Brain microvascular endothelial cell (primary cell): ENCODE data around the gene WDR62.
"Not testable (repeated sequence)": the region's sequence is repeated elsewhere in the genome, so short reads cannot be mapped to it uniquely, and the experiment has no call there.

ENCODE experiments used
- DNase-seq: peaks from one replicate; pipeline ENCODE4 v3.0.0-alpha.2; 2020
- H3K27ac ChIP-seq: fragments of 250-450 bp; sonication (Bioruptor Pico); 2 replicates; pipeline ENCODE4 v1.5.1; 2020; ENCODE audit warnings: mild to moderate bottlenecking, moderate library complexity
- H3K27me3 ChIP-seq: fragments of 250-450 bp; sonication (Bioruptor Pico); replicated peaks from 2 replicates; pipeline ENCODE4 v1.5.1; 2020; ENCODE audit warnings: mild to moderate bottlenecking
- H3K36me3 ChIP-seq: fragments of 250-450 bp; sonication (Bioruptor Pico); replicated peaks from 2 replicates; pipeline ENCODE4 v1.5.1; 2020; ENCODE audit warnings: mild to moderate bottlenecking
- H3K4me3 ChIP-seq: 2 replicates; pipeline ENCODE4 v1.5.1; 2011; ENCODE audit warnings: low read depth, mild to moderate bottlenecking, control low read depth, low read length, moderate library complexity
- in situ Hi-C: cut with HindIII; loops from 2 replicates; pipeline ENCODE4 v1.10.0; 2017; ENCODE audit warnings: low sequenced_read_pairs, low pct_ligation_motif_present
- TF ChIP-seq, protein P1 (sequence below): IDR thresholded peaks from 2 replicates; pipeline ENCODE4 v1.5.1; 2011; ENCODE audit warnings: low read depth, mild to moderate bottlenecking, moderate library complexity, low read length, control low read depth, inconsistent platforms; ENCODE audit errors: missing control alignments

Gene WDR62

DNA sequence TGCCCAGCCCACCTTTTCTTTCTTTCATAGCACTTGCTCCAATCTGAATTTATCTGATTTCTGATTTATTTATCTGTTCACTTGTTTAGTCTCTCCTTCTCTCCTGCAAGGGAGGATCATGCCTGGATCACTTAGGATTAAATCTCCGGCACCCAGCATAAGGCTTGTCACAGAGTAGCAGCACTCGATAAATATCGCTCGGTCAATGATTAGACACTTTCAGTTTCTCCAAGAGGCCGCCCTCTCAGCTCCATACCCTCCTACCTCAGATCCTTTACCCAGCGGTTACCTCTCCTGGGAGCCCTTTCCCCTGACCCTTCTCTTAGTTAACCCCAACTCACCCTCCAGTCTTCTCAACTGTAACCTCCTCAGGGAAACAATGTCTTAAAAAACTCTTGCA lies 23.4 kb upstream of the WDR62 start:
- in situ Hi-C loops, result no loop called here
- TF ChIP-seq, protein P1, sequence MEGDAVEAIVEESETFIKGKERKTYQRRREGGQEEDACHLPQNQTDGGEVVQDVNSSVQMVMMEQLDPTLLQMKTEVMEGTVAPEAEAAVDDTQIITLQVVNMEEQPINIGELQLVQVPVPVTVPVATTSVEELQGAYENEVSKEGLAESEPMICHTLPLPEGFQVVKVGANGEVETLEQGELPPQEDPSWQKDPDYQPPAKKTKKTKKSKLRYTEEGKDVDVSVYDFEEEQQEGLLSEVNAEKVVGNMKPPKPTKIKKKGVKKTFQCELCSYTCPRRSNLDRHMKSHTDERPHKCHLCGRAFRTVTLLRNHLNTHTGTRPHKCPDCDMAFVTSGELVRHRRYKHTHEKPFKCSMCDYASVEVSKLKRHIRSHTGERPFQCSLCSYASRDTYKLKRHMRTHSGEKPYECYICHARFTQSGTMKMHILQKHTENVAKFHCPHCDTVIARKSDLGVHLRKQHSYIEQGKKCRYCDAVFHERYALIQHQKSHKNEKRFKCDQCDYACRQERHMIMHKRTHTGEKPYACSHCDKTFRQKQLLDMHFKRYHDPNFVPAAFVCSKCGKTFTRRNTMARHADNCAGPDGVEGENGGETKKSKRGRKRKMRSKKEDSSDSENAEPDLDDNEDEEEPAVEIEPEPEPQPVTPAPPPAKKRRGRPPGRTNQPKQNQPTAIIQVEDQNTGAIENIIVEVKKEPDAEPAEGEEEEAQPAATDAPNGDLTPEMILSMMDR, result no peak
- Histone ChIP-seq H3K27ac (no peak overlapping the region), H3K4me3 (no peak overlapping the region), H3K27me3 (no peaks in the 10 kb centered on the region), H3K36me3 (no peaks in the 10 kb centered on the region)
- no peak for DNase-seq

DNA sequence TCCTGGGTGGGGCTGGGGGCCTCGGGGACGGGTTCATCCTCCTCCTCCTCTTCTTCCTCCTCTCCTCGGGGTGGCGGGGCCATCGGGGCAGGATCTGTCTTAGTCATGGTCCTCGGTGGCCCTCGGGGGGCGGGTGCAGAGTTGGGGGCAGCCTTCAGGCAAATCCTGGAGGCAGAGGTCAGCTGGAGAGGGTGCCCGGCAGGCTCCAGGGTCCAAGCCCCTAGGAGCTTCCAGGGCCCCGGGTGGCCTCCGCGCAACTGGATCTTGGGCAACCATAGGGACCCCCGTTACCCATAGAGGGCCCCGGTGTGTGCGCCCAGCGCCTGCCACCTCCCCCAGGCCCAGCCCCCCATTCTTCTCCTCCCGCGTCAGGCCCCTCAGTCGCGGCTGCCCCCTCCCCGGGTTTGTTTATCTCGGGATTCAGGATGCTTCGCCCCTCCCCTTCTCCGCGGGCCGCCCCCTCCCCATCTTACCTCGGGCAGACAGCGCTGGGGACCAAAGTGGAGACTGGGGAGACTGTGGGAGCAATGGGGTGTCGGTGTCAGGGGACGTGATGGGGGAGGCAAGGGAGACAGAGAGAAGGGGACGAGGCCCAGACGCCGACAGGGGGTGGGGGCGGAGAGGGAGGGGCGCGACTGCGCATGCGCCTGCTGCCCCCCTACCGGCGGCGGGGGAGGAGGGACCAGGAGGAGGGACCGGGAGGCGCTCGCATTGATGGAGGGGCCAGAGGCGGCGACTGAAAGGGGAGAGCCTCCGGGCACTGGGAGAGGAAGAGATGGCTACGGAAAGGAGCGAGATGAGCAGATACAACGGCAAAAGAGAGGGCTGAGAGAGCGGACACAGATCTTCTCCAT lies 22.2 kb upstream of the WDR62 start, which contains the start of gene CLIP3:
Gene CLIP3 (minus strand): TSS at position 623 of the 854 bp plus-strand sequence. CDS start 516 bp downstream, at position 107.
- H3K27ac ChIP-seq, result no peak within 1 kb of the TSS
- peak; percentile 44 for DNase-seq
- peak within 1 kb of the TSS; percentile 74 for H3K4me3 ChIP-seq
- no peaks in the 10 kb centered on the region for H3K27me3 ChIP-seq
- in situ Hi-C loops, result no loop called here
- TF ChIP-seq, protein P1, result peak; percentile 29
- H3K36me3 ChIP-seq, result no peaks in the 10 kb centered on the region

DNA sequence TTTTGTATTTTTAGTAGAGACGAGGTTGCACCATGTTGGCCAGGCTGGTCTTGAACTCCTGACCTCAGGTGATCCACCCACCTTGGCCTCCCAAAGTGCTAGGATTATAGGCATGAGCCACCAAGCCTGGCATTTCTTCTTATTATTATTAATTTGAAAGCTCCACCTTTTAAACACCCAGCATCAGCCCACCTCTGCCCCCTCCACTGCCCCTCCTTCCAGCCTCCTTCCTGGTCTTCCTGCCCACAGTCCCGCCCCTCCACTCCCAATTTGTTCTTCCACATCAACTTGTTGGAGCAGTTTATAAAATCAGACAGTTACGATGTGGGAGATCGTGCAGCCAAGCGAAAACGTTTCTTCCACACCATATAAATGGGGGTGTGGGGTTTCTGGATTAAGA lies 14.2 kb upstream of the WDR62 start:
- Histone ChIP-seq H3K27me3 (no peaks in the 10 kb centered on the region), H3K4me3 (no peak overlapping the region), H3K36me3 (no peaks in the 10 kb centered on the region), H3K27ac (no peak overlapping the region)
- no peak for DNase-seq
- TF ChIP-seq, protein P1, result no peak
- in situ Hi-C loops, result no loop called here

DNA sequence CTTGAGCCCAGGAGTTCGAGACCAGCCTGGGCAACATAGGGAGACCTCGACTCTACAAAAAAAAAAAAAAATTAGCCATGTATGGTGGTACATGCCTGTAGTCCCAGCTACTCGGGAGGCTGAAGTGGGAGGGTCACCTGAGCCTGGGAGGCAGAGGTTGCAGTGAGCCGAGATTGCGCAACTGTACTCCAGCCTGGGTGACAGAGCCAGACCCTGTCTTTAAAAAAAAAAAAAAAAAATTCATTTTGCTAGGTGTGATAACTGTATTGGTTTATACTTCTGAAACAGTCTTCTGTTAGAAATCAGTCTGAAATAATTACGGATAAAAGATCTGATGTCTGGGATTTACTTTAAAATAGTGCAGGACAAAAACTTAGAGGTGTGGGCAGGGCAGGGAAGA lies 13.6 kb upstream of the WDR62 start:
- in situ Hi-C loops, DNase-seq, H3K27ac ChIP-seq: not testable (repeated sequence)

DNA sequence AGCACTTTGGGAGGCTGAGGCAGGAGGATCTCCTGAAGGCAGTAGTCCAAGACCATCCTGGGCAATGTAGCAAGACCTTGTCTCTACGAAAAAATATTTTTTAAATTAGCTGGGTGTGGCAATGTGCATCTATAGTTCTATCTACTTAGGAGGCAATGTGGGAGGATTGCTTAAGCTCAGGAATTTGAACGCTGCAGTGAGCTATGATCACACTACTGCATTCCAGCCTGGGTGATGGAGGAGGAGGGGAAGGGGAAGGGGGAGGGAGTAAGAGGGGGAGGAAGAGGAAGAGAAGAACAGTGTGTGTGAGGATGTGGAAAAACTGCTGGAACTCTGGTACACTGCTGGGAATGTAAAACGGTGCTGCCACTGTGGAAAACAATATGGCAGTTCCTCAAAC lies 12.9 kb upstream of the WDR62 start:
- peak; percentile 55 for DNase-seq
- Histone ChIP-seq H3K27me3 (no peaks in the 10 kb centered on the region), H3K36me3 (no peaks in the 10 kb centered on the region), H3K27ac (no peak overlapping the region), H3K4me3 (no peak overlapping the region)
- TF ChIP-seq, protein P1, result no peak
- in situ Hi-C loops, result no loop called here

More for the DNA sequence above, 13.6 kb upstream of the WDR62 start:
- H3K4me3 ChIP-seq, H3K36me3 ChIP-seq, H3K27me3 ChIP-seq: not testable (repeated sequence)

DNA sequence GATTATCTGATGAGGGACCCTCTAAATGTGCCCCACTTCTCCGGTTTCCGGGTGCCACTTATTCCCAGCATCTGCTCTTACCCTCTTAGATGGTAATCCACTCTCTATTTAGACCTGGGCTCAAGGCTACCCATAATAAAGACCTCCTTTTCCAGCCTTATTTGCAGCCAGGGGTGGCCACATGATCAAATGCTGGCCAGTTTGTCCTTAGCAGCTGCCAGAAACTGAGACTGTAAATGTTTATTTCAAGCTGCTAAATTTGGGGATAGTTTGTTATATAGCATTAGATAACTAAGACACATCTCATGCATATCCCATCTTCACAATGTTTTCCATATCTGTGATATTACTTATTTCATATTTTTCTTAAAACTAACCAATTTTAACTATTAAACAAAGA lies 10.7 kb upstream of the WDR62 start:
- TF ChIP-seq, protein P1, result no peak
- Histone ChIP-seq H3K27me3 (no peaks in the 10 kb centered on the region), H3K36me3 (no peaks in the 10 kb centered on the region), H3K4me3 (no peak overlapping the region), H3K27ac (no peak overlapping the region)
- in situ Hi-C loops, result no loop called here
- DNase-seq, result no peak
